Measurements from ENCODE around the gene ELN.

The ELN gene

DNA sequence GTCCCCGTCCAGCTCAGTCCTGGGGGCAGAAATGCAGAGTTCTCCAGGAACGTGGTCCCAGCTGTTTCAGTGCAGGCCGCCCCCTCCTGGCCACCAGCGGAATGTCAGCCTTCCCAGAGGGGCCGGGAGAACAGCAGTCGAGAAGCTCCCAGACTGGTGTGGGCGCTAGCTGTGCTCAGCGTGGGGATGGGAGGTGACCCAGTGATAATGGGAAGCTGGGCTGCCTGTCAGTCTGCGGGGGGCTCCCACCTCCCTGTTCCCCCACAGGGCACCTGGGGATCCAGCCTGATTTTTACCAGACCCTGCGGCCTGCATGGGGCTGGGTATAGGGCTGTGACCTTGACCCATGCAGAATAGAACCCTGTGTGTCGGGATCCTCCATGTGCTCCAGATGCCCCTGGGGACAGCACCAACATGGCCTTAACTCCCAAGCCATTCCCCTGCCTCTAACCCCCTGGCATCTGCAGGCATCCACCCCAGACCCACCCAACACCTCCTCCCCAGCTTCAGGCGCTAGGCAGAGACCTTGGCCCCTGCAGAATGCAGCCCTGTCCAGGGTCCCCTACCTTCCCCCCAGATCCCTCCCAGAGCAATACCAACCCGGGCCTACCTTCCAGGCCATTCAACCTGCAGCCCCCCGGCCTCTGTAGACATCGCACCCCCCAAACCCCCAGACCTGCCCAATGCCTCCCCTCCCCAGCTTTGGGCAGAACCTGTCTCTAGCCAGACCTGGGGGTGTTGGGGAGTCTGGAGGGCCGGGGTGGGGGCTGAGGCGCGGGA lies 880 bp upstream of the ELN start:
- H3K4me3 Mint-ChIP-seq, result peak overlapping the region; percentile 20
- H3K9me3 Mint-ChIP-seq, result no peaks in the 10 kb centered on the region
- H3K36me3 Mint-ChIP-seq, result no peaks in the 10 kb centered on the region
- no peak overlapping the region for H3K27ac Mint-ChIP-seq
- H3K4me1 Mint-ChIP-seq, result peaks cover 16% of the 10 kb centered on the region
- H3K27me3 Mint-ChIP-seq, result peaks cover 26% of the 10 kb centered on the region

DNA sequence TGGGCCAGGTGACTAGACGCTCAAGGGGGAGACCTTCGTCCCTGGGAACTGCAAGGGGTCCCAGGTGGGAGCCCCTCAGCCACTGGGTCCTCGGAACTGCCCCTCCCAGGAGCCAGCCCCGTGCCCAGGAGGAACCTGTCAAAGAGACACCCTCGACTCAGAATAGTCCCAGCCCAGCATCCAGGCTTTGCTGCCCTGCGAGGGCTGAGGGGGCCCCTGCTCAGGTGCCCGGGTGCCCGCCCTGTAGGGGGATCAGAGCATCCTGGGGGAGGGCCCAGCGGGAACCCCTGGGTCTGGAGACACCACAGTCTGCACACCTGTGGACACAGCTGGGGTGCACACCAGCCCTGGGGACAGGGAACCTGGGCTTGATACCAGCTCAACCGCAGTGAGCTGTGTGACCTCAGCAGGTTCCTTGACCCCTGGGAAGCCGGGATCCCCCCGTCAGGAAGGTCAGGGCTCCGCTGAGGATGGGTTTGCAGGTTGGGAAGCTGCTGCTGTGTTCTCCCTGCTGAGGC lies 407 bp downstream of the ELN start:
- Mint-ChIP-seq H3K4me1 (peaks cover 16% of the 10 kb centered on the region), H3K27ac (no peak overlapping the region), H3K4me3 (no peak overlapping the region), H3K9me3 (no peaks in the 10 kb centered on the region), H3K27me3 (peaks cover 26% of the 10 kb centered on the region), H3K36me3 (no peaks in the 10 kb centered on the region)

DNA sequence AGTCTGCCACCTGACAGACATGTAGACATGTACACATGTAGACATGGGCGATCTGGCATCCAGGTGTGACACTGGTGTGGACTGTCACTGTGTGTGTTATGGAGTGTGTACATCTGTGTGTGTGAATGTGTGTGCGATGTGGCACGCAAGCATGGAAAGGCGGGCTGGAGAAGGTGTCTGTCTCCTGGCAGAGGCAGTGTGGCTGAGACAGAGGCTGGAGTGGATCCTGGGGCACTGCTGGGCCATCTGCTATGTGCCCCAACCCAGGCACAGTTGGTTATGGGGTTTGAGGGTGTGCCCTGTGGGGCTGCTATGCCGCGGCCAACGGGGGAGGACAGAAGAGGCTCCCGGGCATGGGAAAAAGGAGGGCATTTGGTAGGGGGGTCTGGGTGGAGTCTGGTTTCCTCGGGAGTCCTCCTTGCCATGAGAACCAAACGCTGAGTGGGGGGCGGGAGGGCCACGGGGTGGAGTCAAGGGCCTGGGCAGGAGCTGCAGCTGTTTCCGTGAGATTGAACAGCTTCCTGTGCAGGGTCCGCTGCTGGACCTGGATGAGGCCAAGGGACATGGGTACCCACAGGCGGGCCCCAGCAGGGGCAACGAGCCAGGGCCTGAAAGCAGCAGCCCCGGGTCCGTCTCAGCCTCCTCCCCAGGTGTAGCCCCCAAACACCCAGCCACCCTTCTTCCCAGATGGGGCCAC lies 1.3 kb downstream of the ELN start:
- H3K4me1 Mint-ChIP-seq, result peaks cover 16% of the 10 kb centered on the region
- no peaks in the 10 kb centered on the region for H3K9me3 Mint-ChIP-seq
- H3K36me3 Mint-ChIP-seq, result no peaks in the 10 kb centered on the region
- no peak overlapping the region for H3K4me3 Mint-ChIP-seq
- H3K27ac Mint-ChIP-seq, result no peak overlapping the region
- peaks cover 24% of the 10 kb centered on the region for H3K27me3 Mint-ChIP-seq

DNA sequence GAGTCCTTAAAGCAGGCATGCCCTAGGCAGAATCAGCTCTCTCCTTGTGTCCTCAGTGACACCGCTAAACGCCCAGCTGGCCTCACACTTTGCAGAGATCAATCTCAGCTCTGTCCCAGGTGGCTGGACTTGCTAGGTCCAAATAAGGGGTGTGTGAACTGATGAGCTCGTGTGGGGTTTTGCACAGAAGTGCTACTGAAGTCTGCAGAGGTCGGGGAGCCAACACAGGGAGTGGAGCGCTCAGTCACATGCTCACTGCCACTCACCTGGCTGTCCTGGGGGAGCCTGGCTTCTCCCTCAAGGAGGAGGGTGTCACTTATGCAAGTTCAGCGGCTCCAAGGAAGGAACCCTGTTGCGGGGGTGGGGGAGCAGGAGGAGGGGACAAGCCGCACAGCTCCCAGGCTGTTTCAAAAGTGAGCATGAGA lies 2.0 kb downstream of the ELN start:
- Mint-ChIP-seq H3K4me1 (peaks cover 16% of the 10 kb centered on the region), H3K9me3 (no peaks in the 10 kb centered on the region), H3K36me3 (no peaks in the 10 kb centered on the region), H3K4me3 (no peak overlapping the region), H3K27ac (no peak overlapping the region), H3K27me3 (peaks cover 24% of the 10 kb centered on the region)

- no peak overlapping the region for H3K27ac Mint-ChIP-seq
- H3K27me3 Mint-ChIP-seq, result peaks cover 21% of the 10 kb centered on the region
- peaks cover 13% of the 10 kb centered on the region for H3K4me1 Mint-ChIP-seq
- H3K36me3 Mint-ChIP-seq, result no peaks in the 10 kb centered on the region
- H3K4me3 Mint-ChIP-seq, result no peak overlapping the region
- no peaks in the 10 kb centered on the region for H3K9me3 Mint-ChIP-seq
Measured at GRCh38 chr7:74030861-74031260, 2.9 kb downstream of the ELN start.

- no peak overlapping the region for H3K27ac Mint-ChIP-seq
- peaks cover 7% of the 10 kb centered on the region for H3K4me1 Mint-ChIP-seq
- H3K4me3 Mint-ChIP-seq, result no peak overlapping the region
- H3K36me3 Mint-ChIP-seq, result no peaks in the 10 kb centered on the region
- H3K27me3 Mint-ChIP-seq, result peaks cover 14% of the 10 kb centered on the region
- no peaks in the 10 kb centered on the region for H3K9me3 Mint-ChIP-seq
Measured at GRCh38 chr7:74031403-74032190, 3.6 kb downstream of the ELN start.

DNA sequence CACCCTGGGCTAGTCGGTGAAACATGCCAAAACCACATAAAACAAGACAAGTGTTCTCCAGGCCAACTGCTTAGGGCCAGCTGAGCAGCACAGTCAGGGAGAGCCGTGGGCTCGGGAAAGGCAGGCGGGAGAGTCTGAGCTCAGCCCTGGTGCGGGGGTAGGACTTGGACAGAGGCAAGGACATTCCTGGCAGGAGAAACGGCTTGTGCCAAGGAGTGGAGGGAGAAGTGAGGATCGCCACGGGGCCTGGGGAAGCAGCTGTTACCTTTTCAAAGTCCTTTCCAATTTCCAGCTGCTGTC lies 4.2 kb downstream of the ELN start:
- Mint-ChIP-seq H3K9me3 (no peaks in the 10 kb centered on the region), H3K27ac (no peak overlapping the region), H3K27me3 (peaks cover 12% of the 10 kb centered on the region), H3K36me3 (no peaks in the 10 kb centered on the region), H3K4me1 (peaks cover 5% of the 10 kb centered on the region), H3K4me3 (no peak overlapping the region)

DNA sequence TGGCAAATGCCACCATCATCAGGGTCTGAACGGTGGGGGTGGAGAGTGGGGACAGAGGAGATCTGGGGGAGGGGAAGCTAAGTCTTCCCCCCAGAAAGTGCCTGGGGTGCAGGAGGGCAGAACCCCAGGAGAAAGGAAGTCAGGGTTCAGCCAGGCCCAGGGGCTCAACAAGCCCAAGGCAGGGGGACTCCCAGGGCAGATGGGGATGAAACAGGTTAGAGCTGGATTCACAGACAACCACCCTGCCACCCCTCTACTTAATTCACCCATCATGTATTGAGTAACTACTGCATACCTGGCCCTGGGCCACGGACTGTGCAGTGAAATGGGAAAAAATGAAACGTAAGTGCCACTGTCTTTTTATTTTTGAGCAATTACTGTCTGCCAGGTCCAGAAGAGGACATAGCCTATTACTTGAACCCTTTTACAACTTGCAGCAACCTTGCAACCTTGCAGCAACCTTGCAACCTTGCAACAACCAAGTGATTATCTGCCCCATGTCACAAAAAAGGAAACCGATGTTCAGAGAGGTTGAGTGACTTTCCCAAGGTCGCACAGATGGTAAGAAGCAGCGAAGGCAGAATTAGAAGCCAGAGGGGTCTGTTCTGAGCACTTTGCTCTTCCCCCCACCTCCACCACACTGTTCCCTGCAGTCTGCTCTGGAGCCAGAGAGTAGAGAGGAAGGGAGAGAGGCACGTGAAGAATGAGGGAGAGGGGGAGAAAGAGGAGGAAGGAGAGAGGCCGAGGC lies 4.8 kb downstream of the ELN start:
- H3K36me3 Mint-ChIP-seq, result no peaks in the 10 kb centered on the region
- no peak overlapping the region for H3K27ac Mint-ChIP-seq
- no peaks in the 10 kb centered on the region for H3K9me3 Mint-ChIP-seq
- peaks cover 12% of the 10 kb centered on the region for H3K27me3 Mint-ChIP-seq
- no peak overlapping the region for H3K4me3 Mint-ChIP-seq
- peaks cover 5% of the 10 kb centered on the region for H3K4me1 Mint-ChIP-seq

DNA sequence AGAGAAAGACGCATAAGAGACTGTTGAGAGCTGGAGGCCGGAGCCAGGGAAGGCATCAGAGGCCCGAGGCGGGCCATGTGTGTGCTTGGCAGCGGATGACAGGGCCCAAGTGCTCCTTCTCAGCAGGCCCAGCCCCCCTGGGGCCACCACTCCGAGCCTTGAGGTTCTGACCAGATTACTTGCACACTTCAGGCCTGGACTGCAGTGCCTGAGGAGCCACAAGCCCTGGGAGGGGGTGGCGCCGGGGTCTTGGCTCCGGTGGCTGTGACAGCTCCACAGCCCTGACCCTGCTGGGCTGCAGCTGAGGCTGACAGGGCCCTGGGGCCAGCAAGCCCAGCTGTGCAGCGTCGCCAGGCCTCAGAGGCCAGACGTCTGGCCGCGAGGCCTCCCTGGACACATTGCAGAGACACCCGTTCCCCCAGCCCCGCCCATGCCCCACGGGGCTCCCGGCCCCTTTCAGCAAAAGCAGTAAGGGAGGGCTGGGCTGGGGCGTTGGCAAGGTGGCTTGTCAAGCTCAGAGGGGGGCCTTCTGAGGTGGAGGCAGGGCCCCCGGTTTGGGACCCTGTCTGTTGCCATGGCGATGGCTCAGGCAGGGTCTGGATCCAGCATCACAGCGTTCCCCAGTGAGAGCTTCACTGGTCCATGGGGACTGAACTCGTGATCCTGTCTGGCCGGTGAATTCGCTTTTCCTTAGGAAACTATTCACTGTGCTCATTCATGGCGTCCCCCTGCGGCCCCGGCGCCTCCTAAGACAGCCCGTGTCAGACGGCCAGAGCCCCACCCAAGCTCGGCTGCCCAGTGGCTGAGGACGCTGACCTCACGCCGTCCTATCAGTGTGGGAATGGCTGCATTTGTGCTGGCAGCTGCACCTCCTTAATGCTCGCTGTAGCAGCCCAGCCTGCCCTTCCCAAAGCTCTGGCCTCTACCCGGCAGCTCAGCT lies 5.7 kb downstream of the ELN start:
- Mint-ChIP-seq H3K27me3 (peaks cover 10% of the 10 kb centered on the region), H3K4me1 (peaks cover 5% of the 10 kb centered on the region), H3K27ac (no peak overlapping the region), H3K4me3 (no peak overlapping the region), H3K36me3 (no peaks in the 10 kb centered on the region), H3K9me3 (no peaks in the 10 kb centered on the region)

DNA sequence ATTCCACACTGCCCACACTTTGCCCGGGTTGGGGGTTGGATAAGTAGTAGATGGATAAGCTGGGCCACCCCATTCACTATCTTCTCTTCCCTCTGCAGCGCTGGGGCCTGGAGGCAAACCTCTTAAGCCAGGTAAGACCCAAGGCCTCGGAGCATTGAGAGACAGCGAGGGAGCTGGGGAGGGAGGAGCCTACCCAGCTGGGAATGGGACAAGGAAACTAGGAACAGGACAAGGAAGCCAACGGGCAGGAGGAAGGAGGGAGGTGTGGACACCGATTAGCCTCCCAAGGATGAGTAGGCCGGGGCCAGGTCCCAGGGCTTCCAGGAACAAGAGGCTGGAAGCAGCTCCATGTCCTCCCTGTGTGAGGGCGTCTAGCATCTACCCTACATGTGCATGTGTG lies 9.6 kb downstream of the ELN start:
- H3K4me3 Mint-ChIP-seq, result no peak overlapping the region
- H3K27ac Mint-ChIP-seq, result no peak overlapping the region
- no peaks in the 10 kb centered on the region for H3K36me3 Mint-ChIP-seq
- no peaks in the 10 kb centered on the region for H3K9me3 Mint-ChIP-seq
- no peaks in the 10 kb centered on the region for H3K27me3 Mint-ChIP-seq
- H3K4me1 Mint-ChIP-seq, result no peaks in the 10 kb centered on the region

GRCh38 chr7:74038194-74038961 lies 10.4 kb downstream of the ELN start:
- no peak overlapping the region for H3K27ac Mint-ChIP-seq
- H3K4me3 Mint-ChIP-seq, result no peak overlapping the region
- no peaks in the 10 kb centered on the region for H3K27me3 Mint-ChIP-seq
- no peaks in the 10 kb centered on the region for H3K9me3 Mint-ChIP-seq
- H3K36me3 Mint-ChIP-seq, result no peaks in the 10 kb centered on the region
- no peaks in the 10 kb centered on the region for H3K4me1 Mint-ChIP-seq

- no peaks in the 10 kb centered on the region for H3K36me3 Mint-ChIP-seq
- no peaks in the 10 kb centered on the region for H3K27me3 Mint-ChIP-seq
- H3K9me3 Mint-ChIP-seq, result no peaks in the 10 kb centered on the region
- no peak overlapping the region for H3K27ac Mint-ChIP-seq
- no peaks in the 10 kb centered on the region for H3K4me1 Mint-ChIP-seq
- no peak overlapping the region for H3K4me3 Mint-ChIP-seq
Measured at GRCh38 chr7:74039337-74039736, 11.4 kb downstream of the ELN start.

GRCh38 chr7:74040101-74040790 lies 12.3 kb downstream of the ELN start:
- Mint-ChIP-seq H3K4me1 (no peaks in the 10 kb centered on the region), H3K27ac (no peak overlapping the region), H3K9me3 (no peaks in the 10 kb centered on the region), H3K27me3 (no peaks in the 10 kb centered on the region), H3K4me3 (no peak overlapping the region), H3K36me3 (no peaks in the 10 kb centered on the region)
